Umbilical cord (tissue), 2 donors: ENCODE results near the gene ARHGAP22. TPM values are rescaled to one million over a fixed set of nuclear protein-coding genes. Genes with fewer than 3 reads are reported as not detected.

Experiments
- DNase-seq: peaks from one replicate; pipeline ENCODE4 v3.0.0-alpha.2; 2015; ENCODE audit warnings: low spot score
- total RNA-seq: library from RNA; depleted of rRNA; stranded (reverse); fragments of >200 nt; gene quantifications from one replicate; pipeline ENCODE4 v1.2.3, GENCODE V29; 2014; ENCODE audit warnings: low replicate concordance; ENCODE audit not compliant: insufficient read depth

Gene ARHGAP22
- total RNA-seq, 1 donor from 2014 or later: 10.4 TPM

DNA sequence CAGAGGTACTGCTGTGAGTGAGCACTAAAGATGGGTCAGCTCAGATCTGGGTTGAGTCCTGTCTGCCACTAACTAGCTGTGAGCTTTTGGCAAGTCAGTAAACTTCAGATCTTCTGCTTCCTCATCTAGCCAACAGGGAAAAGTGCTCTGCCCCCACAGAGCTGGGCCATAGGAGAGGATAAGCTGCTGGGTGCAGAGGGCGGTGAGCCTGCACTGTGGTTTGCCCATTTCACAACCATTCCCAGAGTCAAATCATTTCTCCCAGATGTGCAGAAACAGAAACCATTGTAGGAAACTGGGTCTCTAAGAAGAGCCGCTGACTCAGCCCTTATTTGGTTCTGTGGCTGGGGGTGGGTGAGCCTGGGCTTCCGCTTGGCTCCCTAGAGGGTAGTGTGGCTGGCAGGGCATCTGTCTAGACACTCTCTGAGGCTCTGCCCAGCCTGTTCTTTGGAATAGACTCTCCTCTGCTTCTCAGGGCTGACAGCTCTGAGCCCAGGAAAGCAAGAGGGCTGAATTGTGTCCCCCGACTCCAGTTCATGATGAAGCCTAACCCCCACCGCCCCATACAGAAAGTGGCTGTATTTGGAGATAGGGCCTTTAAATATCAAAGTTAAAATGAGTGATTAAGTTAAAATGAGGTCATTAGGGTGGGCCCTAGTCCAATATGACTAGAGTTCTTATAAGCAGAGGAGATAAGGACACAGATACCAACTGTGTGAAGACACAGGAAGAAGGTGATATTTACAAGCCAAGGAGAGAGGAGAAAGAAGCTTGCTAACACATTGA is 29.5 kb upstream of the ARHGAP22 start:
- peak; percentile 82 for DNase-seq

DNA sequence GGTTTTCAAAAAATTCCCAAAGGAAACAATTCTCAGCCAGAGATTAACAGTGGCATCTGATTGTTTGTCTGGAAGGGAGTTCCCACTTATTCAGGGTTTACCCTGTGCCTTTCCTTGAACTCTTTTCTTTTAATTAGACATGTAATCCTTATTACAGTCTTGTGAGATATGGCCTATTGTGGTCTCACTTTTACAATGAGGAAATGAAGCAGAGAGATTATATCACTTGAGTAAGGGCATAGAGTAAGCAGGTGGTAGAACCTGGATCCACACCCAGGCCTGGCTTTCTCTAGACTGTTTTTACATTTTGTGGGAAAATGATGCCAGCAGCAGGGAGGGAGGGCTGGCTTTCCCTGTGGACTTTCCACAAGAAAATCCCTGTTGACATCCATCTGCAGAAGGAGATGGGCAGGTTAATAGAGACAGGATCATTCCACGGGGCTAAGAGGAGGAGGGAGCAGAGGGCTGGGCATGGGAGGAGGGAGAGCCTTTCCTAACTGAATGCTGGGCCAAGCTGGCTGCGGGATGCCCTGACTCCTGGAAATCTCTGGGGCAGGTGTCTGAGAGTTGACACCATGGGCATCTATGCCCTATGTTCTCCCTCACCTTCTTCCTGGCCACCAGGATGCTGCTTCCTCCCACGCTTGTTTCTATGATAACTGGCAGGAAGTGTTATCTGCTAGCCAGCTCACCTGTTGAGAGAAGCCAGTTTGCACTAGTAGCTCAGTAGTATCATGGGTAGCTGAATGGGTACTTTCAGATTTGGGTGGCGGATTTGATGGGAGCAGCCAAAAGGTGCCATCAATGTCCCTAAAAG is 28.7 kb upstream of the ARHGAP22 start:
- no peak for DNase-seq

DNA sequence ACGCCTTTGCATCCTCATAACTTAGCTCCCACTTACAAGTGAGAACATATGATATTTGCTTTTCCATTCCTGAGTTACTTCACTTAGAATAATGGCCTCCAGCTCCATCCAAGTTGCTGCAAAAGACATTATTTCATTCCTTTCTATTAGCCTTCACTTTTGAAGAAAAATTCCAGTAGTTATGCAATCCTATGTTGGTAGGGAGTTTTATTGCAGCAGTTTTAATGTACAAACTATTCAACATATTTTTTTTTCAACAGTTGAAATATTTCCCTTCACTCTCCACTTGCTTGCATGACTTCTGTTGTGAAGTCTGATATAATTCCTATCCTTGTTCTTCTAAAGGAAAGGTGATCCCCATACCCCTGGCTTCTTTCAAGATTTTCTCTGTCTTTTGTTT is 27.3 kb upstream of the ARHGAP22 start:
- peak; percentile 31 for DNase-seq

DNA sequence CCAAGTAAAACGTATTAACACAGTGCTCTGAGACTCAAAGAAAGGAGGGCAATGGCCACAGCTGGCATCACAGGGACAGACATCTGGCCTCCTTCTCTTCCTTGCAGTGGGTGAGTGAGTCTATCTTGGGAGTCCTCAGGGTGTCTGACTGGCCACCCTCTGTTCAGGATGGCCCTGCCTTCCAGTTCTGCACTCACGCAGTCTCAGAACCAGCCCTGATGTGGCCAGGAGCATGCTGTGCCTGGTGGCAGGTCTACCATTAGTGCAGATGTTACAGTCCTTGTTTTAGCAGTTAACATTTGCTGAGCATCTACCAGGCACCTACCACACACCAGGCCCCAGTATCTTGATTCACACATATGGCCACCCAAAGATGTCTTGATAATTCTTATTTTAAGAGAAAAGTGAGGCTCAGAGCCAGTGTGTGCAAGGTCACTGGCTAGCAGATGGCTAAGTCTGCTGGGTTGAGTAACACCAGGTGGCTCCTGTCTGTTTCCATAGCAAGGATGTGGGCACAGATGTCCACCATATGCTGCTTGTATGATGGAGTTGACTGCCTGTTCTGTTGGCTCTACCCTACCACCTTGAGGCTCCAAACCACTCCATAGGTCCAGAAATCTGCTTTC is 23.2 kb upstream of the ARHGAP22 start:
- no peak for DNase-seq

DNA sequence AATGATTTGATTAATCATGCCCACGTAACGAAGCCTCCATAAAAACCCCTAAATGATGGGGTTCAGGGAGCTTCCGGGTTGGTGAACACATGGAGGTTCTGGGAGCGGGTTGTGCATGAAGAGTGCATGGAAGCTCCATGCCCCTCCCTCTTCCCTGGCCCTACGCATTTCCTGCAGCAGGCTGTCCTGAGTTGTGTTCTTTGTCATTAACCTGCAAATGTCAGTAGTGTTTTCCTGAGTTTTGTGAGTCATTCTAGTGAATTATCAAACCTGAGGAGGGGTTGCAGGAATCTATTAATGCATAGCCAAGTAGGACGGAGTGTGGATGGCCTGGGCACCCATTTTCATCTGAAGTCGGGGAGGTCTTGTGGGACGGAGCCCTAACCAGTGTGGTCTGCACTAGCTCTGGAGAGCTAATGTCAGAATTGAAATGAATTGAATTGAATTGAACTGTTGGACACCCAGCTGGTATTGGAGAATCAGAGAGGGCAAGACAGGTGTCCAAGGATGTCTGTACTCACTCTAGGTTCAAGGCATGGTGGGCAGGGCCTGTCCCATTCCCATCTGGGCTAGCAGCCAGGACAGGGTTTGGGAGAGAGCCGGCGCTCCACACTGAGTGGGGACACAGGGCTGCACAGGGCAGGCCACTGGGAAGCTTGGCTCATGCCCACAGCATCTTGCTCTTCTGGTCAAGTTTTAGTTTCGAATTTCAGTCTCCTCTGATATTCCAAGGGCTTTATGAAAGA is 22.3 kb upstream of the ARHGAP22 start:
- no peak for DNase-seq

DNA sequence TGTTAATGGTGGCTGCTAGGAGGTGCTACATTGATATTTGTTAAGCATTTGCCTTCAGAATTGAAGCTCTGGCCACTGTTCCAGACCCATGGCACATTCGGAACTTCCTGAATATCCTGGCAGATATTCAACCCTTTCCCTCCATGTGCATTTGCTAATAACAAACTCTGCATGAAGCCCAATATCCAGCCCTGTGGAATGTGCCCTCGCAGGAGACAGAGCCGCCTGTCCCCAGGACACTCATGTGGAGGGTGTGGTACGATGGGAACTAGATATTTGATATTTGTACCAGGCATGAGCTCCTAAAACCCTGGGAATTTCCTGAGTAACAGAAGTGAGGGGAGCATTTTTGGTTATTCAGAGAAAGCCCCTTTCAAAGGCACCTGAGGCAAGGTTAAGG is 21.6 kb upstream of the ARHGAP22 start:
- DNase-seq: no peak

DNA sequence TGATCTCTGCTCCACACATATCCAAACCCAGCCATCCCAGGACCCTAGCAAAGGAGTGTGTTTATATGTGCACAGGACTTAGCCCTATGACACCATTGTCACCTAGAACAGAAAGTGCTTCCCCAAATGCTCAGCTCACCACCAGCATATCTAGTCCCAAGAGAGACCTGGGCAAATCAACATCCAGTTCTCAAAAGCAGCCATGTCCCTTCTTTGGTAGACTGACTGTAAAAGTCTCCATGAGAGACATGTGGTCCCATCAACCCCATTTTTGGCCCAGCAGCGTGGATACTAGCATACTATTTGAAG is 20.9 kb upstream of the ARHGAP22 start:
- no peak for DNase-seq

DNA sequence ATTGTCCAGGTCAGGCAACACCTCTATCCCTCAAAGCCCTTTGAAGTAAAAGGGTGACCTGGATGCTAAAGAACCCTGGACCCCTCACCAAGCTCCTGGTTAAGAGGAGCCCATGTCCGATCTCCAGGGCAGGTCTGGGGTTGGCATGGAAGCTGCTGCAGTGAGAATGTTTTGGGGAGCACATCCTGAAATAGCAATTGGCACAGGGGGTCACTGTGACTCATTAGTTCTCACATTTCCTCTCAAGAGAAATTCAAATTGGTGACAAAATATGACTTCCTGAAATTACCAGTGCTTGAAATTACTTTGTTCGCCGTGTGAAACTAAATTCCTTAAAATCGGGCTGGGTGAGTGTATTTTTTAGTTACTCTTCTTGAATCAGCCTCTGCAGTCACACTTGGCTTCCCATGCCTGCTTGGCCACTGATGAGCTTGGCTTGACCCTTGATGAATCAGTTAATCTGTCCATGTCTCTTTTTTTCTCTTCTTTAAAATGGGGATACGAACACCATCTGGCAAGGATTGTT is 18.8 kb upstream of the ARHGAP22 start:
- no peak for DNase-seq

DNA sequence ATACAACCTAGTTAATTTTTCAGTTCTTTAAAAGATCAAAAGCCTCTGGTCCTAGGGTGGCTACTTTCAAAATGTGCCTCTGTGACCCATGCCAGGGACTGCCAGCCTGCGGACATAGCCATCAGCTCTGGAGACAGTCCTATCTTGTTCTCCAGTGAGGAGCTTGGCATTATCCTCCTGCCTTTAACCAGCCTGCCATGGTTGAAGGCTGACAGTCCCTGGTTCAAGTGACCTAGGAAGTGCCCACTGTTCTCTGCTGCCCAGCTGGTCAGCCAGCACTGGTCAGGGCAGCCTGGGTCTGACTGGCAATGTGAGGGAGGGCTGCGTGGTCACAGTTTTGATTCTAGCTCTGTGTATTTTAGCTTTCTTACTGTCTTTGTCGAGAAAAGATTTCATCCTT is 18.1 kb upstream of the ARHGAP22 start:
- DNase-seq: no peak

DNA sequence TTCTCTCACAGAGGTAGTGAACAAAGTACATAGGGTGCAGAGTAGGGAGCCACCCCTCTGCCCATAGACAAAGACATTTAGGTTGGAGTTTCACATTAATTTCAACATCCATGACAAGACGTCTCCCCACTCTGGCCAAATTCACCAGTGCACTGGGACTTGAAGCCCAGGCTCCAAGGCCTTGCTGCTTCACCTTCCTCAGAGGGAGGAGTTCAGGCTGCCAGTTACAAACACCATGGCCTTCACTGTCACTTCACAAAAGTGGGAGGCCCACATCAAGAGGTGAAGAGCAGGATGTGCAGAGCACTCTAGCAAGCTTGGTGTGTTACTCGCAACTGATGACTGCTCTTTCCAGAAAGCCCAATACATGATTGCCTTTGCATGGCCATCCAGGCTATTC is 15.8 kb upstream of the ARHGAP22 start:
- DNase-seq: no peak

DNA sequence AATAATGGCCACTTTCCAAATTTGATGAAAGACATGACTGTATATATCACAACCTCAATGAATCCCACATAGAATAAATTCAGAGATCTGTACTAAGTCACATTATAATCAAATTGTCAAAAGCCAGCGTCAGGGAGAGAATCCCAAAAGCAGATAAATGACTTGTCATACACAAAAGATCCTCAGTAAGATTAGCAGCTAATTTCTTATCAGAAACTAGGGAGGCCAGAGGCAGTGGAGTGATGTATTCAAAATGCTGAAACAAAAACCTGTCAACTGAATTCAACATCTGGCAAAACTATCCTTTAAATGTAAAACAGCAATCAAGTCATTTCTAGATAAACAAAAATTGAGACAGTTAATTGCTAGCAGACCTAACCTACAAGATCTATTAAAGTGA is 11.6 kb upstream of the ARHGAP22 start:
- DNase-seq: no peak

DNA sequence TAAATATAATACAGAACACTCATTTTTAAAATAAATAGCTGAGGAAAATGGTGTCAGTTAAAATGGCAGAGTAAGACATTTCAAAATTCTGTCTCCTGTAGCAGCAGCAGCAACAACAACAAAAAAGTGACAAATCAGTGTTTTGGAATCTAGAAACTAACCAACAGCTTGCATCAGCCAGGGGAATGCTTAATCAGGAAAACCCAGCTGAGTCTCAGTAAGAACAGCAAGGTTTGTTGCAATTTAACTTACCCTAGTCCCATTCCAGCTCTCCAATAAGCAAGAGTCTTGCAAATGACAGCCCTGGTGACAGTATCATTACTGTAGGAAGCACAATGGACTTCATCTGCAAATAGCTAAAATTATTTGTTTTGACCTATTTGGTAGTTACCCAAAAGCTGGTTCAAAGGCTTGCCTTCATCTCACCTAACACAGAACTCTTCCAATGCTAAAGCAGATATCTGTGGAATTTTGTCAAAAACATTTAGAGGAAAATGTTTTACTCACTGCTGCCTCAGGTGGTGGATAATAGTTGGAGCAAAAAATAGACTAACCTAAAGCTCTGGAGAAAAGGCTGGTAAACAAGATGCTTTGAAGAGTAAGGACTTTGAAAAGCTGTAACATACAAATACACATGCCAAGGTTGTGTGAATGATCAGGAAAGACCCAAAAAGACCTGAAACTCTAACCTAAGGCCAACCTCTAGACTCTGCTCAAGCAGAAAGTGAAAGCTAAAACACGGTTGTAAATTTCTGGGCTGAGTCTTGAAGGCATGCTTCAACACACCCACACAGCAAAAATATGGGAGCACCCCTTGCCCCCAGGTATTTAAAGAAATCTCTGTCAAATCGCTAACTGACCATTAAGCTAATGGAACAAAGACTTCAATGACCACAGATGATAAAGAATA is 9.9 kb upstream of the ARHGAP22 start:
- no peak for DNase-seq

DNA sequence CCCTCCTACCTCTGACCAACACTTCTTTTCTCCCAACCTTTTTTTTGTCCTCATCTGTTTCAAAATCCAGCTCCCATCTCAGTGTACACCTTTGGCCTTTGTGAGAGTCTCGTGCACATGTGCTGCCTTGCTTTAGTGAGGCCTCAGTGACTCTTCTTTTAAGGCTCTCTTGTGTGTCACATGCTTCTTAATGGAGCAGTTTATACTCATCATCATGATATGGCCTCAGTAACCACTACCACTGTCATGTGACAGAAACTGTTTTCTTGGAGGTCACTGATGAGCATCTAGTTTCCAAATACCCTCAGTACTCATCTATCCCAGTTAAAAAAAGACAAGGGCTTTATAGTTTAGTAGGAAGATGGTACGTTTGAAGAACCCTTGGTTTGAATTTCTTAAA is 8.1 kb upstream of the ARHGAP22 start:
- no peak for DNase-seq

DNA sequence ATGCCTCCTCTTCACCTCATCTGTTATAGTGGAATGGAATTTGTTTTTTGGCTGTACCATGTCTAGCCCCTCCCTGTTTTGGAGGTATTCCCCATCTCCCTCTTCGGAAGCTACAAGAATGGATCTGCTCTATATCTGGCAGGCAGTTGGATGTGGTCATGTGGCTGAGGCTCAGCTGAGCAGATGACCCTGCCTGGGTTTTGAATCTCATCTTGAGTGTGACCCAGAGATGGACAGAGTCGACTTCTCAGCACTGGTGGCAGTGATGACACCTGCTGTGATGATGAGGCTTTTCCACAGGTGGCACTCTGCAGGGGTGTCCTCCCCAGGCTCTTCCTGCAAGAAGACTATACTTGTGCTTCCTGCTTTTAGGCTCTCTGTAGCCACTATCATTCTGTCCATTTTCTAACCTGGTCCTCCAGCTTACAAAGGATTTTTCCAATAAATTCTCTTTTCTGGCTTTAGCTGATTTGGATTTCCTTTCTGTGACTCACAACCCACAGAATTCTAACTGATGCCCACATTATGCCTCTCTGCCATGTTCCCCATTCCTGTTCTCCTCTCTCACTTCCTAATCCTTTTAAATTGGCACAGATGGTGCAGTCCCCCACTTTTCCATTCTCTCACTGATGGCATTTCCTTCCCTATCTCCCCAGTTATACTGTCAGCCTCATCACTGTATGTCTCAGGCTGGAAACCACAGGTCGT is 7.5 kb upstream of the ARHGAP22 start:
- no peak for DNase-seq

DNA sequence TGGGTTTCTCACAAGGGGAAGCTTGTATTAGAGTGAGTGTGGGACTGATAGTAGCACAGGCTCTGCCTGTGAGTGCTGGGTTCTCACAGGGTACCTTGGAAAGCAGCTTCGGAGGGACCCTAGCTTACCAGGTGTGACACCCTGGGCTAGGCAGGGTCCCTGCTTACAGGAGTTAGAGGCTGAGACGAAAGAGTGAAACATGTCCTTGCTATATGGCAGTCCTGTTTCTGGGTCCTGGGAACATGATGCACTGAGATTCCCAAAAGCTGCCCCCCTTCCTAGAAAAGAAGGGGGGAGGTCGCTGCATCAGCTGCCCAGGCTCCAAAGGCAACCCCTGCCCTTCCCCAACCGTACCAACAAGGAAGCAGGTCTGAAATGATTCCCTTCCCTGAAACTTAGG is 6.3 kb upstream of the ARHGAP22 start:
- no peak for DNase-seq

DNA sequence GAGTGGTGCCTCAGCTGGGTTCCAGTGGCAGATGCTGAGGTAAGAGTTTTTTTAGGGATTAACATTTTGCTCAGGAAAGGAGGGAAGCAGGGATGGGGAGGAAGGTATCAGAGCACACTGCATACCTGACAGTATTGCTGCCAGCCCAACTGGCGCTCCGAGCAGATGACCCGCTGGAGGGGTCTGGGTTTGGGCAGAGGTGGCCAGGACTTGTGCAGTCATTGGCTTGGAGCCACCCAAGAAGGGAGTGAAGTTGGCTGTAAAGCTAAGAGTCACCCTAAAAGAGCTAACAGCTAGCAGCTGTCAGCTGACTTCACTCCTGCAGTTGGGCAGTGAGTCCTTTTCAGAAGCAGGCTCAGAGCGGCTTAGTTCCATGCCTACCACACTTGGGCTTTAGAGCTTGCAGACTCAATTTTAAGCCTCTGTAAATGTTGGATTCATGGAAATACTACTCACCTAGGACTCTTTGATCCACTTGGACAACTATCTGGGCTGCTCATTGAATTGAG is 5.8 kb upstream of the ARHGAP22 start:
- DNase-seq: no peak

DNA sequence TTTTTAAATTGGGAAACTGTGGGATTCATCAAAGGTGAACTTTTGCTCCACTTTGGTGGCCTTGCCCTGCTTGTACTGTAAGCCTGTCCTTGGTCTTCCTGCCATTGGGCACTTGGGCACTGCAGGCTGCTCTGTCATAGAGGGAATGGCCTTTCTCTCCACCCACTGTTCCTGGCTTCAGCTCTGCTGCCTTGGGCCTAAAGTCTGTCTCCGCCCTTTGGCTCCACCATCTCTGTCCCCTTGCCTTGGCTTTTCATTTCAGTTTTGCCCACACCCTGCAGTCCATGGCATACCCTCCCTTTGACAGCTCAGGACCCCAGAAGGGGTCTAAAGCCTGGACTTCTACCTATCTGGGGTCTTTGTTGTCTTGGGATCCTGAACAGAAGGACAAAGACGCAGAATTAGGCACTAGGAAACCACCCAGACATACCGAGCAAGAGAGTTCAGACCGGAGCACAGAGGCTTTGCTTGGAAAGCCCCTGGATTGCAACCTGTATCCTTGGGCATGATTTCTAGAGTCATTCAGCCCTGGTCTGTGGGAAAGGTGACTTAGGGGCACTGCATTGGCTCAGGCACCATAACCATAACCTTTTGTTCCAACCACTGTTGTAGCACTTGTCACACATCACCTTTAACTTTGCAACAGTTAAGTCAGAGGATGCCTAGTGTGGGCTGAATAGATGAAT is 5.2 kb upstream of the ARHGAP22 start:
- DNase-seq: no peak

DNA sequence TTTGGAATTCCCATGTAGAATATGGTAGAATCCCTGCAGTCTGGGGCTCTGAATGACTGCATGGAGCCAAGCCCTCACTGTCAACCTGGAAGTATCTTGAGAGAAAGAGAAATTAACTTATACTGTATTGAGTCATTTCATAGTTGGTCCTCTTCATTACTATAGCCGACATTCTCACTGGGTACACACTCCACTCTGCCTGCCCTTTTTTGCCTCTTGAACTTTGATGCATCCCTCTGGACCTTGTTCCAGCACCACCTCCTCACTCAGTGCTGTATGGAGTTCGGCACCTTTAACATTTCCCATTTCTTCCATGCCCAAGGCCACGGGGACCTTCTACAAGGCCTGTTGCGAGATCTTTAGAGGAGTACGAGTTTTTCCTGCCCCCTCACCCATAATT is 4.6 kb upstream of the ARHGAP22 start:
- no peak for DNase-seq

DNA sequence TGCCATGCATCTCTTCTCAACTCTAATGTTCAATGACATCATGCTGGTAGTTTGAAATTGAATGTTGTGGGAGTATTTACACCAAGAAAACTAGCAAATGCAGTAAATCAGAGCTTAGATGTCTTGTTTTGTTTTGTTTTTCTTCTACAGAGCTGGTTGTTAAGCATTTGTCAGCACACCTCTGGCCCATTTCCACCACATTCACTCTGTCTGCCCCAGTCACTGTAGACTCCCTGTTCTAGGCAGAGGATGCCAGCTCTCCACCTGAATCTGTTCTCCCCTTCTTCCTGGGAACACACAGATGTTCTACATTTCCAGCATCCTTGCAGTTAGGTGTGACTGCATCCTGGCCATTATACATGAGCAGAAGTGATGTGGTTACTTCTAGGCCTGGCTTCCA is 4.1 kb upstream of the ARHGAP22 start:
- DNase-seq: no peak
